H1 (cell line): ENCODE measurements around the gene TCEA3. TPM values are rescaled to one million over a fixed set of nuclear protein-coding genes. Genes with fewer than 3 reads are reported as not detected.

Source experiments
- CTCF ChIP-seq, 3 experiments: IDR thresholded peaks; 1 replicate in 2 of 3; 2 replicates in 1 of 3; pipeline versions ENCODE4 v1.5.1 to v1.6.1; 2011; ENCODE audit warnings: low read length in 3 of 3, mild to moderate bottlenecking in 3 of 3, inconsistent platforms in 2 of 3, low read depth in 1 of 3, moderate library complexity in 1 of 3; ENCODE audit not compliant: insufficient read depth in 1 of 3; ENCODE audit errors: control extremely low read depth in 1 of 3
- SIX5 ChIP-seq: IDR thresholded peaks from 2 replicates; pipeline ENCODE4 v1.6.1; 2011; ENCODE audit warnings: mild to moderate bottlenecking, low read depth, low read length
- TAF7 ChIP-seq: optimal IDR thresholded peaks from 2 replicates; pipeline ENCODE3; 2011; ENCODE audit warnings: low read depth, mild to moderate bottlenecking, inconsistent platforms, low read length, moderate library complexity, borderline replicate concordance
- polyA plus RNA-seq, 7 experiments: library from polyadenylated mRNA; depleted of rRNA in 3 of 7; stranded (reverse) in 5 of 7; unstranded in 2 of 7; fragments of >200 nt in 5 of 7; fragments of 200-250 nt in 2 of 7; gene quantifications; 1 replicate in 5 of 7; 2 replicates in 1 of 7; 4 replicates in 1 of 7; pipeline versions ENCODE4 v1.2.1 to v1.2.3, GENCODE V29; 2011 to 2013; ENCODE audit warnings: missing spikeins in 2 of 7, mixed read lengths in 2 of 7
- total RNA-seq: library from RNA; stranded (reverse); fragmentation: NEBNext Ultra II Directional; extraction: Animal tissue kit (Norgen Biotek cat#: 25700); gene quantifications from 2 replicates; pipeline ENCODE4 v1.2.1, GENCODE V29; 2021

TCEA3 gene
- total and polyA plus RNA-seq, 2 of the 8 experiments (the other 6 are each of a cell fraction or from before 2014, with no cell fraction given) = 0.08 TPM; not detected in 1

GRCh38 chr1:23452011-23452411 is 27.5 kb upstream of the TCEA3 start (continued):
- TF ChIP-seq CTCF (IDR thresholded peaks at IDR 0.05; ENCODE audit: control extremely low read depth in 1 of 3, insufficient read depth in 1 of 3, low read depth in 1 of 3, low read length in 3 of 3) (no peak), TAF7 (no peak), SIX5 (no peak)
